Vagina (tissue), 2 donors: Measurements from ENCODE around the gene ATG16L1. TPM values are rescaled to one million over a fixed set of nuclear protein-coding genes. Genes with fewer than 3 reads are reported as not detected.

Experiments used
- DNase-seq, 2 donors: peaks; one replicate each; pipeline ENCODE4 v3.0.0-alpha.2; 2017; ENCODE audit errors: extremely low spot score in 2 of 2
- H3K27ac ChIP-seq: fragments of 200-600 bp; sonication (generic); one replicate; pipeline ENCODE4 v1.5.1; 2019
- H3K27me3 ChIP-seq: fragments of 200-600 bp; sonication (generic); one replicate; pipeline ENCODE4 v1.5.1; 2019
- H3K36me3 ChIP-seq, 2 donors: fragments of 200-600 bp; sonication (generic); one replicate each; pipeline ENCODE4 v1.5.1; 2017 to 2019
- H3K4me1 ChIP-seq: fragments of 200-600 bp; sonication (generic); one replicate; pipeline ENCODE4 v1.5.1; 2019
- H3K4me3 ChIP-seq, 2 donors: fragments of 200-600 bp; sonication (generic); 1 replicate in 1 of 2; 2 replicates in 1 of 2; pipeline ENCODE4 v1.5.1; 2016 to 2019
- H3K9me3 ChIP-seq: fragments of 200-600 bp; sonication (generic); one replicate; pipeline ENCODE4 v1.5.1; 2019
- POLR2A ChIP-seq, 2 donors: fragments of 450-650 bp; IDR thresholded peaks; one replicate each; pipeline ENCODE4 v1.6.1; 2017; ENCODE audit warnings: antibody characterized with exemption in 2 of 2, mild to moderate bottlenecking in 2 of 2, moderate library complexity in 2 of 2
- POLR2AphosphoS5 ChIP-seq, 2 donors: sonication (generic); formaldehyde crosslinking; IDR thresholded peaks; one replicate each; pipeline ENCODE4 v1.9.0; 2017; ENCODE audit warnings: antibody characterized with exemption in 2 of 2, mild to moderate bottlenecking in 2 of 2, low read depth in 1 of 2; ENCODE audit not compliant: insufficient read depth in 1 of 2
- intact Hi-C: fragments of 100-400 bp; cut with DNase I; formaldehyde crosslinking; loops from one replicate; pipeline ENCODE4 v1.15.1; 2023
- total RNA-seq: library from RNA; depleted of rRNA; stranded (reverse); fragments of >200 nt; gene quantifications from one replicate; pipeline ENCODE4 v1.2.3, GENCODE V29; 2016
- TF ChIP-seq, protein P1 (sequence below), 3 experiments: fragments of 450-650 bp in 2 of 3; fragments of 200-600 bp in 1 of 3; sonication (generic) in 1 of 3; IDR thresholded peaks; one replicate each; pipeline ENCODE4 v1.5.1; 2017 to 2019; ENCODE audit warnings: antibody characterized with exemption in 3 of 3, mild to moderate bottlenecking in 2 of 3, moderate library complexity in 2 of 3

The ATG16L1 gene
- total RNA-seq, 1 donor from 2014 or later = 29.2 TPM

DNA sequence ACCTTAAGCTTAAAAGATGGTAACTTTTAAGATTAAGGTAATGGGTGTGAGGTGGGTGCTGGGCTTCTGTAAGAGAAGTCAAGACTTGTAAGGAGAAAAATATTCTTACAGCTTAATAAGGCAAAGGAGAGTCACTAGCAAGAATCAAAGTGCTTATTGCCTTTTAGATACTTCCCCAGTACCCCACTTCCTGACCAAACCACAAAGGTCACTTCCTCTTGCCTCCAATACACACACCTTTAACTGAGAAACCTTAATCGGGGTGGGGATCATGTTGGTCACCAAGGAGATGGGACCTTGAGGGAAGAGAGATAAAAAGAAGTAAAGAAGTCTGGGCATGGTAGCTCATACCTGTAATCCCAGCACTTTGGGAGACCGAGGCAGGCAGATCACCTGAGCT lies 10.6 kb upstream of the ATG16L1 start:
- TF ChIP-seq, protein P1, sequence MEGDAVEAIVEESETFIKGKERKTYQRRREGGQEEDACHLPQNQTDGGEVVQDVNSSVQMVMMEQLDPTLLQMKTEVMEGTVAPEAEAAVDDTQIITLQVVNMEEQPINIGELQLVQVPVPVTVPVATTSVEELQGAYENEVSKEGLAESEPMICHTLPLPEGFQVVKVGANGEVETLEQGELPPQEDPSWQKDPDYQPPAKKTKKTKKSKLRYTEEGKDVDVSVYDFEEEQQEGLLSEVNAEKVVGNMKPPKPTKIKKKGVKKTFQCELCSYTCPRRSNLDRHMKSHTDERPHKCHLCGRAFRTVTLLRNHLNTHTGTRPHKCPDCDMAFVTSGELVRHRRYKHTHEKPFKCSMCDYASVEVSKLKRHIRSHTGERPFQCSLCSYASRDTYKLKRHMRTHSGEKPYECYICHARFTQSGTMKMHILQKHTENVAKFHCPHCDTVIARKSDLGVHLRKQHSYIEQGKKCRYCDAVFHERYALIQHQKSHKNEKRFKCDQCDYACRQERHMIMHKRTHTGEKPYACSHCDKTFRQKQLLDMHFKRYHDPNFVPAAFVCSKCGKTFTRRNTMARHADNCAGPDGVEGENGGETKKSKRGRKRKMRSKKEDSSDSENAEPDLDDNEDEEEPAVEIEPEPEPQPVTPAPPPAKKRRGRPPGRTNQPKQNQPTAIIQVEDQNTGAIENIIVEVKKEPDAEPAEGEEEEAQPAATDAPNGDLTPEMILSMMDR (IDR thresholded peaks at IDR 0.05) = no peak
- no peak for TF ChIP-seq POLR2A (IDR thresholded peaks at IDR 0.05)
- intact Hi-C loops = no loop called here

DNA sequence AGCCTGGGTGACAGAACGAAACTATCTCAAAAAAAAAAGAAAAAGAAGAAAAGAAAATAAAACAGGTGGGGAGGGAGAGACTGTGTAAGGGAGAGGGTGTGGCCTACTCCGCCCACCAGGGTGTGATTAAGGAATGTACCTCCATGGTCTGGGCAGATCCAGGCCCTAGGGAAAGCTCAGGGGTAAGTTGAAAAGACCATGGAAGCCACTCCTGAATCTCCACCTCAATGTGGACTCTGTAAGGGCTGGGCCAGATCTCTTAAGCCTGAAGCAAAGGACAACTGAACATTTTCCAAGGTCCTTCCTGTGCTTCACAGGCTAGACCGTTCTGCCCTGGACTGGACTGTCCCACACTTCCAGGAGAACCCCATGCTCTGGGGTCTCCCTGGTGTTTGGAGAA lies 9.7 kb upstream of the ATG16L1 start:
- TF ChIP-seq POLR2AphosphoS5 (IDR thresholded peaks at IDR 0.05; ENCODE audit: insufficient read depth in 1 of 2, low read depth in 1 of 2) (no peak), POLR2A (IDR thresholded peaks at IDR 0.05) (no peak)
- TF ChIP-seq, protein P1 (IDR thresholded peaks at IDR 0.05) = no peak
- Histone ChIP-seq H3K27me3 (no peaks in the 10 kb centered on the region), H3K9me3 (no peaks in the 10 kb centered on the region), H3K36me3 (no peaks in the 10 kb centered on the region), H3K4me3 (no peak overlapping the region), H3K4me1 (no peaks in the 10 kb centered on the region), H3K27ac (no peak overlapping the region)
- intact Hi-C loops = no loop called here
- no peak for DNase-seq

More for the DNA sequence above, 10.6 kb upstream of the ATG16L1 start:
- Histone ChIP-seq H3K27ac (no peak overlapping the region), H3K36me3 (no peaks in the 10 kb centered on the region), H3K4me3 (no peak overlapping the region), H3K9me3 (no peaks in the 10 kb centered on the region), H3K4me1 (no peaks in the 10 kb centered on the region), H3K27me3 (no peaks in the 10 kb centered on the region)
- DNase-seq = no peak

DNA sequence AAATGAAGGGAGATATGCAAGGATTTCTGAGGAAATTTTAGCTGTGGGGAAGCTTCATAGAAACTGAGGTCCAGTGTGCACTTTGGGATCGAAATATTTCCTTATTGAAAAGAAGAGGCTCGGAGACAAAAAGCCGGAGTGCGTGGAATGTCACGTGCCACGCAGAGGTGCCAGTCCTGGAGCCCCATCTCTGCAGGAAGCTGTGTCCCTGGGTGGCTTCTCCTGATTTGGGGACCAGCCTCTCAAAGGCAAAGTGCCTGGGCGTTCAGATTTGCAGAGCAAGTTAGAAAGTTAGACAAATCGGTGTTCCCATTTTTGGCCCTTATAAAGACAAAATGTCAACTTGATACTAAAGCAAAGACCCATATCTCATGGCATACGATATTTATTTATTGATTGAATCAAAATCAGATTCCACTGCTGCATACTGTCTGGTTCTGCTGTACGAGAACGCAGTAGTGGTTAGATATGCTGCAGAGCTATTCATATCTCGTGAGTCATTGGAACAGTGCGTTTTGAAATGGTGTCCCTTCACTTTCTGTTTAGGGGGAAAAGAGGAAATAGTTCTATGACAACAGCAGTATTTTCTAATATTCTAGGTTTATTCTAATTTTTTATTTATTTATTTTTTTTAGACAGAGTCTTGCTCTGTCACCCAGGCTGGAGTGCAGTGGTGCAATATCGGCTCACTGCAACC lies 9.1 kb upstream of the ATG16L1 start:
- TF ChIP-seq, protein P1 (IDR thresholded peaks at IDR 0.05) = no peak
- TF ChIP-seq POLR2A (IDR thresholded peaks at IDR 0.05) (no peak), POLR2AphosphoS5 (IDR thresholded peaks at IDR 0.05; ENCODE audit: insufficient read depth in 1 of 2, low read depth in 1 of 2) (no peak)
- Histone ChIP-seq H3K27ac (no peak overlapping the region), H3K36me3 (no peaks in the 10 kb centered on the region), H3K27me3 (no peaks in the 10 kb centered on the region), H3K9me3 (no peaks in the 10 kb centered on the region), H3K4me1 (no peaks in the 10 kb centered on the region), H3K4me3 (no peak overlapping the region)
- intact Hi-C loops = no loop called here
- DNase-seq = no peak

- intact Hi-C loops = no loop called here
- H3K36me3 ChIP-seq = no peaks in the 10 kb centered on the region
- TF ChIP-seq POLR2A (IDR thresholded peaks at IDR 0.05) (no peak), POLR2AphosphoS5 (IDR thresholded peaks at IDR 0.05; ENCODE audit: insufficient read depth in 1 of 2, low read depth in 1 of 2) (no peak)
- TF ChIP-seq, protein P1 (IDR thresholded peaks at IDR 0.05) = no peak
- H3K27me3 ChIP-seq = no peaks in the 10 kb centered on the region
- H3K4me3 ChIP-seq = no peak overlapping the region
- H3K4me1 ChIP-seq = no peaks in the 10 kb centered on the region
- DNase-seq = no peak
- no peak overlapping the region for H3K27ac ChIP-seq
- H3K9me3 ChIP-seq = no peaks in the 10 kb centered on the region
Measured at GRCh38 chr2:233243348-233243747, 8.1 kb upstream of the ATG16L1 start.

- H3K36me3 ChIP-seq = no peaks in the 10 kb centered on the region
- no peaks in the 10 kb centered on the region for H3K4me1 ChIP-seq
- no peak overlapping the region for H3K4me3 ChIP-seq
- no peak for DNase-seq
- no peak overlapping the region for H3K27ac ChIP-seq
- H3K27me3 ChIP-seq = no peaks in the 10 kb centered on the region
- no peaks in the 10 kb centered on the region for H3K9me3 ChIP-seq
- TF ChIP-seq POLR2A (IDR thresholded peaks at IDR 0.05) = no peak
- TF ChIP-seq, protein P1 (IDR thresholded peaks at IDR 0.05) = no peak
- no peak for TF ChIP-seq POLR2AphosphoS5 (IDR thresholded peaks at IDR 0.05; ENCODE audit: insufficient read depth in 1 of 2, low read depth in 1 of 2)
- intact Hi-C loops = no loop called here
Measured at GRCh38 chr2:233244818-233245217, 6.7 kb upstream of the ATG16L1 start.
